Fibroblast of villous mesenchyme (primary cell): ENCODE results near the gene TCF7L2. TPM values are rescaled to one million over a fixed set of nuclear protein-coding genes. Genes with fewer than 3 reads are reported as not detected.
"Not testable (repeated sequence)": the region's sequence is repeated elsewhere in the genome, so short reads cannot be mapped to it uniquely, and the experiment has no call there.

Experiments used
- DNase-seq: peaks from one replicate; pipeline ENCODE4 v3.0.0-alpha.2; 2010; ENCODE audit warnings: low read depth
- H3K4me3 ChIP-seq: 2 replicates; pipeline ENCODE4 v1.5.1; 2011; ENCODE audit warnings: low read depth, mild to moderate bottlenecking, low read length
- total RNA-seq: library from RNA; depleted of rRNA; stranded (reverse); fragments of >200 nt; gene quantifications from 2 replicates; pipeline ENCODE4 v1.2.3, GENCODE V29; 2012
- TF ChIP-seq, protein P1 (sequence below): IDR thresholded peaks from 2 replicates; pipeline ENCODE4 v1.5.1; 2012; ENCODE audit warnings: low read depth, mild to moderate bottlenecking, low read length; ENCODE audit not compliant: insufficient read depth

Gene TCF7L2
- total RNA-seq, 1 donor: 12.5 TPM

DNA sequence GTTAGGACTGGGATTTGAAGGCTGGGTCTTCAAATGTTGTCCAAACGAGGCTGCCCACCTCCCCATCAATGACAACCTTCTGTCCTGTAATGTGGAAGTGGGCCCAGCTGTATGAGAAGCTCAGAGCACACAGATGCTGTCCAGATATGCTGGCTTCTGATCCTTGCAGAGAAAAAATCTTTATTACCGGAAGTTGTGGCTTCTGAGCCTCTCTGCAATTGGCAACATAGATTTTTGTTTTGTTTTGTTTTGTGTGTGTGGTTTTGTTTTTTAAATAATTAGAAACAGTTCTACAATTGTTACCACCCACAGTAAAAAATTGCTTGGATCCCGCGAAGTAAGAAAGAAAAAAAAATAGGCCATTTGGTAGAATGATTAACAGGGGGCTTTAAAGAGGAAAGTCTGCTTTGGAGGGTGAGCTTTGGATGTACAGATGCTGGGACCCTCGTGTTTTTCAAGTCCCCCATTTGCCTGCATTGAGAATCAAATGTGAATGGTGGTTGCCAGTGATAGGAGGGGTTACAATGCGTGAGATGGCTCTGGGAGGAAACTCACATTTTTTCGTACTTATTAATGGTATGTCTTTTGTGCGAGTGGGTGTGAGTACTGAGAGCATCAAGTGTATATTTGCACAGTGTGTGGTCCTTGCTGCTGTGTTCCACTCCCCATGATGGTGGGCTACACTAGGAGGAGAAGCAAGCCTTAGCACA is 153.2 kb downstream of the TCF7L2 start:
- TF ChIP-seq, protein P1, sequence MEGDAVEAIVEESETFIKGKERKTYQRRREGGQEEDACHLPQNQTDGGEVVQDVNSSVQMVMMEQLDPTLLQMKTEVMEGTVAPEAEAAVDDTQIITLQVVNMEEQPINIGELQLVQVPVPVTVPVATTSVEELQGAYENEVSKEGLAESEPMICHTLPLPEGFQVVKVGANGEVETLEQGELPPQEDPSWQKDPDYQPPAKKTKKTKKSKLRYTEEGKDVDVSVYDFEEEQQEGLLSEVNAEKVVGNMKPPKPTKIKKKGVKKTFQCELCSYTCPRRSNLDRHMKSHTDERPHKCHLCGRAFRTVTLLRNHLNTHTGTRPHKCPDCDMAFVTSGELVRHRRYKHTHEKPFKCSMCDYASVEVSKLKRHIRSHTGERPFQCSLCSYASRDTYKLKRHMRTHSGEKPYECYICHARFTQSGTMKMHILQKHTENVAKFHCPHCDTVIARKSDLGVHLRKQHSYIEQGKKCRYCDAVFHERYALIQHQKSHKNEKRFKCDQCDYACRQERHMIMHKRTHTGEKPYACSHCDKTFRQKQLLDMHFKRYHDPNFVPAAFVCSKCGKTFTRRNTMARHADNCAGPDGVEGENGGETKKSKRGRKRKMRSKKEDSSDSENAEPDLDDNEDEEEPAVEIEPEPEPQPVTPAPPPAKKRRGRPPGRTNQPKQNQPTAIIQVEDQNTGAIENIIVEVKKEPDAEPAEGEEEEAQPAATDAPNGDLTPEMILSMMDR: no peak
- DNase-seq: peak; percentile 90
- no peak overlapping the region for H3K4me3 ChIP-seq

DNA sequence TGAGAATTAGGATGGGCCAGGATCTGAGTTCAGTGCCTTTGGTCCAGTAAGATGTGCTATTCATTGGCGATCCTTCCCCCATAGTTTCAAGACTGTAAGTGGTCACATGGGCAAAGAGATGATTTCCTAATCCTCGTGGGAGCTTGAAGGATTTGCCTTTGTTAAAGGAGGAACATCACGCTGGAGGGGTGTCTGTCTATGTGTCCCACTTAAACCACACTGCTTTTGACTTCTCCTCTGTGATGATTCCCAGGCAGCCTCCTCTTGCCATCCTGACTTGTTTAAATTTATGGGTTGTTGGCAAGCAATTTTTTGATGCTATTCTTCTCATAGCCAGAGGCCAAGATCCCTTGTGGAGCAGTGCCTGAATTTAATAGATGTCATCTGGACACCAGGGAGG is 154.0 kb downstream of the TCF7L2 start:
- peak; percentile 74 for DNase-seq

DNA sequence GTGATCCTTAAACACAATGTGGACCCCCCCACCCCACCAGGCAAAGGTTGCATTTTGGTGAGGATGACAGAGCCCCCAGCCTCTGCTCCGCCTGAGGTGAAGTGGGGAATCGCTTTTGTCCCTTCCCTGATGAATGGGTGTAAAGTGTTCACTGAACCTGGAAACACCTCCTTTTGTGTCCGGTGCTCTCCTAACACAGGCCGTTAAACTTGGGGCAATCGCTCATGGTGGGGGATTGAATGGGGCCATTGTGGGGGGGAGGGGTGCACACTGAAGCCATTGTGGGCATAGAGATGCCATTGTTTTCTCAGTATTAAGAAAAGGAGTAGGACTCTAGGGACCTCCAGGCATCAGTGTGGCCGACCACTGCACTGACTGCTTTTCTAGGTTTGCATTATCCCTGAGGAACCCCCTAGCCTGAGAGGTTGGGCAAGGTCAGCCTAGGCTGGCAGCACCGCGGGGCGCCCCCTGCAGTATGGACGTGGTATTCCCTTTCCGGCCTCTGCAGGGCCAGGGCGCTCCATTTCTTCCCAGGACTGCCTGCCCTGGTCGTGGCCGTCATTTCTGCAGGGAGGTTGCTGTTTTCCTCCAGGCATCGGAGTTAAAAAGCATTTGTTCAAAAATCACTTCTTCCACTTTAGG is 158.3 kb downstream of the TCF7L2 start:
- no peak overlapping the region for H3K4me3 ChIP-seq
- TF ChIP-seq, protein P1: peak; percentile 57
- no peak for DNase-seq

More for the DNA sequence above, 154.0 kb downstream of the TCF7L2 start:
- TF ChIP-seq, protein P1: no peak
- no peak overlapping the region for H3K4me3 ChIP-seq

DNA sequence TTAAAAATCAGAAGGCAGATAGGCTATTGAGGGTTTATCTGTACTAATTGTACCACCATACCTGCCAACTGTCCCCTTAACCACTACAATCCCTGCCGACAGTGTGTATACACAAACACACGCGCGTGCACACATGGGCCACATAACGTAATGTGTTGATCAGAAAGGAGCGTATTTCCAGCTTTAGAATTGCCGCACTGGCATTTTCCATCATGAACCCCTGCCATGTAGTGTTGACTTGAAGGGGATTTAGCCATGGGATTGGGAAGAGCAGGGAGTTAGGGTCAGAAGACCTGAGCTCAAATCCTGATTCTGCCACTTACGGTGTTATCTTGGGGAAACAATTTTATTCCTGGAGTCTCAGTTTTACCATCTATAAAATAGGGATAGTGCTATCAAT is 158.9 kb downstream of the TCF7L2 start:
- H3K4me3 ChIP-seq: no peak overlapping the region
- DNase-seq: no peak
- TF ChIP-seq, protein P1: no peak

DNA sequence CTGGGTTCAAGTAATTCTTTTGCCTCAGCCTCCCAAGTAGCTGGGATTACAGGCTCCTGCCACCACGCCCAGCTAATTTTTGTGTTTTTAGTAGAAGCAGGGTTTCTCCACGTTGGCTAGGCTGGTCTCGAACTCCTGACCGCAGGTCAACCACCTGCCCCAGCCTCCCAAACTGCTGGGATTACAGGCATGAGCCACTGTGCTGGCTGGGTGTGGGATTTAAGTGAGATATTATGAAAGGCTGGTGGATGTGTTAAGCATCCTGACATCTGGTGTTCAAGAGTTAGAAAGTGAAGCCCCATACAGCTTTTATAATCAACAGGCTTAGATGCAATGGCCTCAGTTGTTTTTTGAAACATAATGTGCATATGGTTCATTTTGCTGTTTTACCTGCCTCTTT is 159.4 kb downstream of the TCF7L2 start:
- DNase-seq, H3K4me3 ChIP-seq: not testable (repeated sequence)

DNA sequence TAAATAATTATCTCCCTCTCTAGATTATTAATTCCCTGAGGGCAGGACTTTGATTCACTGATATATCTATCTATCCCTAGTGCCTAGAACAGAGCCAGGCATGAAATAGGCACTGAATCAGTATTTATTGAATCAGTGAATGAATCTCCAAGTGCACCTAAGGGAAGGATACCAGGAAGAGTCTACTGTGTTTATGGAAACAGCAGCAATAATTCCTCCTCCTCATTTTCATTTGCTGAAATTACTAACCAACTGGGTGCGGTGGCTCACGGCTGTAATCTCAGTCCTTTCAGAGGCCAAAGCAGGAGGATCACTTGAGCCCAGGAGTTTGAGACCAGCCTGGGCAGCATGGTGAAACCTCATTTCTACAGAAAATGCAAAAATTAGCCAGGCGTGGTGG is 161.2 kb downstream of the TCF7L2 start:
- no peak for DNase-seq
- TF ChIP-seq, protein P1: no peak

DNA sequence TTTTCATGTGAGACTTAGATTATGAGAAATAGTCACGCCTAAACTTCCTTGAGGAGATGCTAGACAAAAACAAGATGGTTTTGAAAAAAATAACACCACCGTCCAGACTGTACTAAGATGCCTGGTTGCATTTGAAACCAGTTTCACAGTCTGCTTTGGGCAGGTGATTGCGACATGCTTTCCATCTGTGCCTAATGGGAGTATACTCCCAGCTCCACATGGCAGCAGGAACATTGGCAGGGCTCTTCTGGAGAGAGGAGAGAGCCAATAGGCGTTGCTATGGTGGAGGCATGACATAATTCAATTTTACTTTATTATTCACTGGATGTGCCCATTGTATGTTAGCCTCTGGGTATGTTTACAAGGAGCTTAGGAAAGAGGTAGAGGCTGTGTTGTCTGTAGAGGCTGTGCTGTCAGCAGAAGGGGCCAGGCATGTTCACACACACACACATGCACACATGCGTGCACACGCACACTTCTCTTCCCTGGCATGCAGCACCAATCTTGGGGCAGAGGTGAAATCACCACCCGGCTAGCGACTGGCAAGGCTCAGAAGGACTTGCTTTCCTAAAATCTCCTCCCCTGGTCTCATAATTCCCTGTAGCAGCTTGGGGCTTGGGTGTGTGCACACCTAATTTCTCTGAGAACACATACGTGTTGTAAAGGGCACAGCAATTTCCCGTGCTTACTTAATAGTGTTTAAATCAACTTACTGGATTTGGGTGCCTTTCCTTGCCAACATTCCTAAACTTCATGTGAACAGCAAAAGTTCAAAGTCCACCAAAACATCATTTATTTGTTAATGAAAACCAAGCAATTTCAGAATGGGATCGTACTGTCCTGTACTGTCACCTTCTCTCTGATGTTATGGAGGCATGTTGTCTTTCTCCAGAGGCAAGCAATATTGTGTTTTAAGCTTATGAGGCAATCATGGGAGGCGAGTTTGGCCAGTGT is 162.1 kb downstream of the TCF7L2 start:
- H3K4me3 ChIP-seq: no peak overlapping the region
- TF ChIP-seq, protein P1: no peak
- DNase-seq: peak; percentile 80

More for the DNA sequence above, 161.2 kb downstream of the TCF7L2 start:
- H3K4me3 ChIP-seq: no peak overlapping the region
